C4-2B (cell line): ENCODE data around the gene KTN1.

Experiments used
- H3K27ac ChIP-seq: fragments of 450-650 bp; 2 replicates; pipeline ENCODE4 v1.5.1; 2017
- ZFX ChIP-seq: fragments of 450-650 bp; IDR thresholded peaks from 2 replicates; pipeline ENCODE4 v1.6.1; 2017
- TF ChIP-seq, protein P1 (sequence below): fragments of 450-650 bp; conservative IDR thresholded peaks from 2 replicates; pipeline ENCODE4 v1.5.1; 2017; ENCODE audit warnings: mild to moderate bottlenecking

KTN1 gene, protein sequence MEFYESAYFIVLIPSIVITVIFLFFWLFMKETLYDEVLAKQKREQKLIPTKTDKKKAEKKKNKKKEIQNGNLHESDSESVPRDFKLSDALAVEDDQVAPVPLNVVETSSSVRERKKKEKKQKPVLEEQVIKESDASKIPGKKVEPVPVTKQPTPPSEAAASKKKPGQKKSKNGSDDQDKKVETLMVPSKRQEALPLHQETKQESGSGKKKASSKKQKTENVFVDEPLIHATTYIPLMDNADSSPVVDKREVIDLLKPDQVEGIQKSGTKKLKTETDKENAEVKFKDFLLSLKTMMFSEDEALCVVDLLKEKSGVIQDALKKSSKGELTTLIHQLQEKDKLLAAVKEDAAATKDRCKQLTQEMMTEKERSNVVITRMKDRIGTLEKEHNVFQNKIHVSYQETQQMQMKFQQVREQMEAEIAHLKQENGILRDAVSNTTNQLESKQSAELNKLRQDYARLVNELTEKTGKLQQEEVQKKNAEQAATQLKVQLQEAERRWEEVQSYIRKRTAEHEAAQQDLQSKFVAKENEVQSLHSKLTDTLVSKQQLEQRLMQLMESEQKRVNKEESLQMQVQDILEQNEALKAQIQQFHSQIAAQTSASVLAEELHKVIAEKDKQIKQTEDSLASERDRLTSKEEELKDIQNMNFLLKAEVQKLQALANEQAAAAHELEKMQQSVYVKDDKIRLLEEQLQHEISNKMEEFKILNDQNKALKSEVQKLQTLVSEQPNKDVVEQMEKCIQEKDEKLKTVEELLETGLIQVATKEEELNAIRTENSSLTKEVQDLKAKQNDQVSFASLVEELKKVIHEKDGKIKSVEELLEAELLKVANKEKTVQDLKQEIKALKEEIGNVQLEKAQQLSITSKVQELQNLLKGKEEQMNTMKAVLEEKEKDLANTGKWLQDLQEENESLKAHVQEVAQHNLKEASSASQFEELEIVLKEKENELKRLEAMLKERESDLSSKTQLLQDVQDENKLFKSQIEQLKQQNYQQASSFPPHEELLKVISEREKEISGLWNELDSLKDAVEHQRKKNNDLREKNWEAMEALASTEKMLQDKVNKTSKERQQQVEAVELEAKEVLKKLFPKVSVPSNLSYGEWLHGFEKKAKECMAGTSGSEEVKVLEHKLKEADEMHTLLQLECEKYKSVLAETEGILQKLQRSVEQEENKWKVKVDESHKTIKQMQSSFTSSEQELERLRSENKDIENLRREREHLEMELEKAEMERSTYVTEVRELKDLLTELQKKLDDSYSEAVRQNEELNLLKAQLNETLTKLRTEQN (N-terminal part only)

DNA sequence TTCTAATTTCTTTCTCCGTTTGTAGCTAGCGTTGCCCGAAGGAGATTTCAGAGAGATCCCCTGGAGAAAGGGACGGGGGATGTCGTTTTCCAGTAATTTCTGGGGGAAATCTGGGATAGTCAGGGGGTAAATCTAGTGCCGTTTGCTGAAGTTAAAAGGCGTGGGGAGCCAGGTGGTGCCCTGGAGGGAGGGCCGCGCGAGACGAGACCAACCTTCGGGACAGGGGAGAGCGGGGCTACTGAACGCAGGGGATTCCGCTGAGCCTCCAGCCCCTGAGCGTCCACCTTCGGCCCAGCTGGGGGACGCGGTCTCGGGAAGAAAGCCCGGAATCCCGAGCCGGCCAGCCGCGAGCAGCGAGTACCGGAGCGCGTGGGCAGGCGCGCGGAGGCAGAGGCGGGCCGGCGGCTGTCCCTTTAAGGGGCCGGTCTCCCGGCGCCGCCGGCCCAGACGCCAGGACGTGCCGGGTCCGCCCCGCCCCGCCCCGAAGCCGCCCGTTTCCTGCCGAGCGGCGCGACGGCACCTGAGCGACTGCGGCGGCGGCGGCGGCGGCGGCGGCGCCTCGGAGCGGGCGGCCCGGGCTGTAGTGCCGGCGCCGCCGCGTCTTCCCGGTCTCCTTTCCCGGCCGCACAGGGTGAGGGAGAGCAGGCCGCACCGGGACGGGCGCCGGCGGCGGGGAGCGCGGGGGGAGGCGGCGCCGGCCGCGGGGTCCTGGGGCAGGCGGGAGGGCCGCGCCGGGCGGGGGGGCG lies at the start of gene KTN1:
TSS of gene KTN1 (plus strand) at position 484 of the 746 bp plus-strand sequence. CDS start 31,842 bp downstream, outside the sequence.
- TF ChIP-seq, protein P1, sequence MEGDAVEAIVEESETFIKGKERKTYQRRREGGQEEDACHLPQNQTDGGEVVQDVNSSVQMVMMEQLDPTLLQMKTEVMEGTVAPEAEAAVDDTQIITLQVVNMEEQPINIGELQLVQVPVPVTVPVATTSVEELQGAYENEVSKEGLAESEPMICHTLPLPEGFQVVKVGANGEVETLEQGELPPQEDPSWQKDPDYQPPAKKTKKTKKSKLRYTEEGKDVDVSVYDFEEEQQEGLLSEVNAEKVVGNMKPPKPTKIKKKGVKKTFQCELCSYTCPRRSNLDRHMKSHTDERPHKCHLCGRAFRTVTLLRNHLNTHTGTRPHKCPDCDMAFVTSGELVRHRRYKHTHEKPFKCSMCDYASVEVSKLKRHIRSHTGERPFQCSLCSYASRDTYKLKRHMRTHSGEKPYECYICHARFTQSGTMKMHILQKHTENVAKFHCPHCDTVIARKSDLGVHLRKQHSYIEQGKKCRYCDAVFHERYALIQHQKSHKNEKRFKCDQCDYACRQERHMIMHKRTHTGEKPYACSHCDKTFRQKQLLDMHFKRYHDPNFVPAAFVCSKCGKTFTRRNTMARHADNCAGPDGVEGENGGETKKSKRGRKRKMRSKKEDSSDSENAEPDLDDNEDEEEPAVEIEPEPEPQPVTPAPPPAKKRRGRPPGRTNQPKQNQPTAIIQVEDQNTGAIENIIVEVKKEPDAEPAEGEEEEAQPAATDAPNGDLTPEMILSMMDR: no peak
- no peak for TF ChIP-seq ZFX
- H3K27ac ChIP-seq: peak within 1 kb of the TSS; percentile 80

DNA sequence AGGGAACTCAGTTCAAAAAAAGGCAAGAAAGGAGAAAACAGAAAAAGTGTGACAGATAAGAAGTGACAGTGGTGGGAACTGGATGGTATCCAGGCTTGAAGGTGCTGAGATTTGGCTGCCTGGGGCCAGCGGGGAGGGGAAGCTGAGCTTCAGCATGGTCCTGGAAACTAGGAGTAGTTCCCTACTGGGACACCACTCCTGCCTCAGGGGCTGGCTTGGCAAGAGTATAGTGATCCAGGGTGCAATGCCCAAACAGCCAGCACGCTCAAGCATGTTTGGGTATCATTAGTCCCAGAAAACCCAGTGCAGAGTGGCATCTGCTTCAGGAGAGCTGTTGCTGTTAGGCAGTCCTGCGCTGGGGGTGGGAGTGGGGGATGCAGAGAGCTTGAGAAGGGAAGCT lies 49.5 kb upstream of the KTN1 start:
- TF ChIP-seq ZFX: no peak
- TF ChIP-seq, protein P1: no peak
- H3K27ac ChIP-seq: no peak overlapping the region

DNA sequence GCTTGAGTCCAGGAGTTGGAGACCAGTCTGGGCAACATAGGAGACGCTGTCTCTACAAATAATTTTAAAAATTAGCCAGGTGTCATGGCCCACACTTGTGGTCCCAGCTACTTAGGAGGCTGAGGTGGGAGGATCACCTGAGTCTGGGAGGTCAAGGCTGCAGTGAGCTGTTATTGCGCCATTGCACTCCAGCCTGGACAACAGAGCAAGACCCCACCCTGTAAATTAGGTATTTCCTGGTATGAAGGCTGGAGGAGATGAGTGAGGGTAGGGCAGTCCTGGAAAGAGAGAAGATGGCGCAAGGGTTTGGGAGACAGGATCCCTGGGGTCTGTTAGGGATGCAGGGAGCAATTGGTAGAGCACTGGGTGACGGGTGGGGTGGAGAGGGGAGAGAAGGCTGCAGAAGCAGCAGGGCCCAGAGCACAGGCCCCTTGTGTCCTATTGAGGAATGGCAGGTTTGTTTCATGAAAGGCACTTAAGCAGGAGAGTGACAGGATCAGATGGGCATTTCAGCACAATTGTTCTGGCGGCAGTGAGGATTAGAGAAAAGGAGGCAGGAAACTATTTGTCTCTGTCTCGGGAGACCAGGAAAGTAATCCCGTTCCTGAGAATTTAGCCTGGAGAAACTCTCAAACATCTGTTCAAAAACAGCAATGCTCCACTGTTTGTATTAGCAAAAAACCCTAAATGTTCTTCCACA lies 47.2 kb upstream of the KTN1 start:
- TF ChIP-seq ZFX: no peak
- TF ChIP-seq, protein P1: no peak; the same call in 1 of the 2 replicates
- H3K27ac ChIP-seq: no peak overlapping the region

DNA sequence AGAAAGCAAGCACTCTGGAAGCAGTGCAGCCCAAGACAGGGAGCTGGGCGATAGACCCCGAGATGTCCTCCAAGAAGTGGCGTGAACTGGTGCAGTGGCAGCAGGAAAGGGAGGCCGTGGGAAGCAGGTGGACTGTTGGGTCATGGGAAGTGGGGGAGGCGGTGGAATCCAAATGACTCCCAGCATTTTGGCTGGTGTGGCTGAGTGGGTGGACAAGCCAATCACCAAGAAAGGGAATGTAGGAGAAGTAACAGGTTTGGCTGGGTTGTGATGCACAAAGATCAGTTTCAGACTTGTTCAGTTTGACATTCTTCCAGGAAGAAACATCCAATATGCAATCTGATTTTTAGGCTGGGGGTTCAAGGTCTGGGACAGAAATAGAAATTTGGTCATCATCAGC lies 46.0 kb upstream of the KTN1 start:
- H3K27ac ChIP-seq: no peak overlapping the region
- TF ChIP-seq, protein P1: no peak
- no peak for TF ChIP-seq ZFX

DNA sequence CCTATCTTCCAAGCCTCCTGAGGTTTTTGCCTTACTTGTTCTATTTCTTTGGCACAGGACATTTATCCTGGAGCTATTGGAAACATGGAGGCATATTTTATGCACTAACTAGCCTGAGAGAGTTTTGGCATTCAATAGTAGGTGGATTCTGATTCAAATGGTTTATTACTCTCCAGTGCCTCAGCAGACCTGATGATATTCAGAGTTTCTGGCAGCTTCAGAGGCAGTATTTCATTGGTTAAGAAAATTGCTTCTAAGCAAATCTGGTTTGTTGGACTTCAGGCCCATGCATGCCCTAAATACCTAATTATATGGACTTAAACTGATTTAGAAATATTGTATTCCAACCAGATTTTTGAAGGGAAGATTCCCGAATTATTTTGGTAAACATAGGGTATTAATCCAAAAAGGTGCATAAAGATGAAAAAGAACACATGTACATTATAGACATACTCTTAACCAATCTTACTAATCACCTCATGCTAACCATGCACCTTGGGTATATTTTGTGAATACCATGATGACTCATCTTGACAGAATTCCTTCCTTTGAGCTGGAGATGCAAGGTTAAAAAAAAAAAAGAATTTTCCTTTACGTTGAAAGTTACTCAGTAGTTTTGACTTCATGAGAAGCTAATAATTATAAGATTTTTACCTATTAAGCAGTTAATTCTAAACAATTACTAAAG lies 44.3 kb upstream of the KTN1 start:
- TF ChIP-seq ZFX: no peak
- TF ChIP-seq, protein P1: no peak
- H3K27ac ChIP-seq: no peak overlapping the region
